ENCODE data around the gene RUNX1.

The RUNX1 gene

DNA sequence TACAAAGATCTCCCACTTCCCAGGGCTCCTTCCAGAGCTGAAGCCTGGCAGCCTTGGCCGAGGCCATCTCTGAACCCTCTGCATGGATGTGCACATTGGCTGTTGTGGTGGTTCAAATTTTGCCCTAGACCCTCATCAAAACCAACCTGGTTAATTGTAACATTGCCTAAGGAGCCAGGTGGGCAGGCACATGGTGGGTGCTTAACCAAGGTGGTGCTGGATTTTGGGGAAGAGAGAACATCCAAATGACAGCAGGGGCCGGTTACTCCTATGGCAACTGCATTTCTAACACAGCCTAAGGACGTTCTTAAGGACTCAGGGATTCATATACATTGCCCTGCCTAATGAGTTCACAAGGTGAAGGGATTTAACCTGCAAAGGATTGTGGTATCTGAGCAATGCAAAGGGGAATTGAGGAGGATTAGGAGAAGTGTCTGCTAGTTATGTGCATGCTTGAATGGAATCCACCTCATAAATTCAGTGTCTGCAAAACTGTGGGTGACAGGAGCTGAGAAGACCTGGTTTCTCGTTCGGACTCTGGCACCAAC is 10.3 kb downstream of the RUNX1 start:
- peaks cover 69% of the 10 kb centered on the region for H3K36me3 Mint-ChIP-seq
- peaks cover 95% of the 10 kb centered on the region for H3K4me1 Mint-ChIP-seq
- no peaks in the 10 kb centered on the region for H3K27me3 Mint-ChIP-seq
- CTCF ChIA-PET = interaction anchor here (1.0 to 1.2 kb wide), 2 partner anchors 12 to 152 kb away, joined by 3 to 4 read pairs; no protein-coding TSS in a partner anchor
- peak overlapping the region; percentile 93 for H3K27ac Mint-ChIP-seq
- H3K9me3 Mint-ChIP-seq = no peaks in the 10 kb centered on the region
- DNase-seq = no peak
- peak overlapping the region; percentile 25 for H3K4me3 Mint-ChIP-seq

DNA sequence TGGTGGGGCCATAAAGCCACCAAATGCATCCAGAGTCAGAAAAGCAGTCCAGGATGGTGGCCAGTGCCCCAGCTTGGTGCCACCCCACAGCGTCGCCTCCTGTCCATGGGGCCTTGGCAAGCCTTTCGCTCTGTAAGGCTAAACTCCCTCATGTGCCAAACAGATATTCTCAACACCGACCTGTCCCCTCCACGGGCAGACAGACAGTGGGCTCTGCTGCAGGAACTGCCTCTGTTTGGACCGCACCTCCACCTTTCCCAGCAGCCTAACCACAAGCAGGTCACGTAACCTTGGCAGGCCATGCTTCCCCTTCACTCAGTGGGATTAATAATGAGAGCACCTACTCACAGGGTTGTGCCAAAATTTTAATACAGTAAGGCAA is 11.7 kb downstream of the RUNX1 start:
- Mint-ChIP-seq H3K36me3 (peaks cover 69% of the 10 kb centered on the region), H3K27ac (peak overlapping the region; percentile 93), H3K4me1 (peaks cover 95% of the 10 kb centered on the region), H3K9me3 (peaks cover 4% of the 10 kb centered on the region), H3K27me3 (no peaks in the 10 kb centered on the region), H3K4me3 (peak overlapping the region; percentile 35)
- CTCF ChIA-PET = interaction anchor here (1.1 to 1.3 kb wide), 2 partner anchors 9 kb away, joined by 4 to 5 read pairs; no protein-coding TSS in a partner anchor
- no peak for DNase-seq

DNA sequence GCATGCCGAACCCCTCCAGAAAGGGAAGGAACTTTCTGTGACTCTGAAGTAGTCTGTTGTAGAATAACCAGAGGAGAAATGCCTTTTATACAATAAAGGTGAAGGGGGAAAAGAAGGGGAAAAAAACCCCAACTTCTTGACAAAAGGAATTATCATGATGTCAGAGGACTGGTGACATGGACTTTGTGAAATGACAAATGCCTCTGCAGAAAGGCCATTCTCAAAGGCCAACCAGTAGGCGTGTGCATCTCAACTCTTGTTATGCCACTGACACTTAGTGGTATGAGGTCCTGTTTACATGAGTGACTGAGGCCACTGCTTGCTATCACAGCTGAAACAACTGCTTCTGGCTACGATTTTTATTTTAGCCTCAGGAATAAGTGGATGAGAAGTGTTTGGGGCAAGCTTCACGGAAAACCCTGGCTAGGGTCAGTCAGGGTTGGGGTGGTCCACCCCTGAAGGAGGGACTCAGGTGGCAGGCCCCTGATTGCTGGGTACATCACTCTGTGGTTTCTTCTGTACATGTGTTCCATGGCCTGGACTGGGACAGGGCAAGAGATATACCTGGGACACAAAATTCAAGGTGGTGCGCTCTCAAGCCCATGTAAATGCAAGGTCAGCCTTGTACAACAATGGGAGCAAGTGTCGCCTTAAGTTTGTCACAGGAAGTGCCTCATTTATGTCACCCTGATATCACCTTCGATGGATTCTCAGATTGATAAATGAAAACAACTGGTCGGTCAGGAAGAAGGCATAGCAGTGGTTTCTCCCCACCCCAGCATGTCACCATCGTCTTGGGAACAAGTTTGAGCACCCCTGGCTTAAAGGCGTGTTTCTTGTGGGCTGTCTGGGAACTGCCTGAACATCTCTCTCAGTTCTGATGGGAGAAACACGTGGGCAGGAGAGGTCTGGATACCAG is 12.4 kb downstream of the RUNX1 start:
- DNase-seq = no peak
- peaks cover 93% of the 10 kb centered on the region for H3K4me1 Mint-ChIP-seq
- H3K27me3 Mint-ChIP-seq = no peaks in the 10 kb centered on the region
- no peak overlapping the region for H3K4me3 Mint-ChIP-seq
- H3K9me3 Mint-ChIP-seq = peaks cover 4% of the 10 kb centered on the region
- H3K27ac Mint-ChIP-seq = peak overlapping the region; percentile 93
- peaks cover 71% of the 10 kb centered on the region for H3K36me3 Mint-ChIP-seq
- CTCF ChIA-PET = interaction anchor here (1.1 to 1.3 kb wide), 2 partner anchors 8 to 10 kb away, joined by 4 to 5 read pairs; no protein-coding TSS in a partner anchor

DNA sequence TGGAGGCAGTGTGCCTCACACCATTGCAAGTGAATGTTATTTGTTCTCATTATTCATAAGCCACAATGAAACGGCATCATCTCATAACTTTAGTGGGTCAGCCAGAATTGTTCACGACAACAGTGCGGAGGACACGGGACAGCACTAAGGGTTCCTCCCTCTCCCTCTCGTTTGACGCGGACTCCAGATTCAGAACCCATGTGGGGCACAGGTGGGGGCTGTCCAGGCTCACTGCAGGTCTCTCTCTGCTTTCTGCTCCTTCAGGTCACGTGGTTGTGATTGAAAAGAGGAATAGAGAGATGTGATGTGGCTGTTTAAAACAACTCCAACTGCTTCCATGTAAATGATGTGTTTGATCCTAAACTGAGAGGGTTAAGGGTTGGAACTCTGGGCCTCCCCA is 13.5 kb downstream of the RUNX1 start:
- Mint-ChIP-seq H3K4me3 (no peak overlapping the region), H3K4me1 (peaks cover 92% of the 10 kb centered on the region), H3K27ac (peak overlapping the region; percentile 49), H3K36me3 (peaks cover 65% of the 10 kb centered on the region), H3K27me3 (no peaks in the 10 kb centered on the region), H3K9me3 (peaks cover 4% of the 10 kb centered on the region)
- CTCF ChIA-PET = no interaction called here
- DNase-seq = no peak

DNA sequence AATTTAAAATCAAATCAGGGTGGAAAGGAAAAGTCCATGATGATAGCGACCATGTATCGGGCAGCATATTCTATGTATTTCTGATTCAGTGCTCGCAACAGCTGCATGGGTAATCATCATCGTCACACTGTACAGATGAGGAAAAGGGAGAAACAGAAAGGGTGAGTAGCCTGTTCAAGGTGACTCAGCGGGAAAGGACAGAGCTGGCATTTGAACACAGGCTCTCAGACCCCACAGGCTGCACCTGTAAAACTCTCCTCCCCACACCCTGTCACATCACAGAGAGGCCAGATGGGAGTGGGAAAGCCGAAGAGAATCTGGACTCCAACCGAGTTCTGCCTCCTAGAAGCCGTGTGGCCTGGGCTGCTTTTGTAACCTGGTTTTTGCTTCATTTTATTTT is 14.0 kb downstream of the RUNX1 start:
- no peak for DNase-seq
- H3K9me3 Mint-ChIP-seq = peaks cover 4% of the 10 kb centered on the region
- no peak overlapping the region for H3K27ac Mint-ChIP-seq
- H3K4me1 Mint-ChIP-seq = peaks cover 93% of the 10 kb centered on the region
- H3K27me3 Mint-ChIP-seq = no peaks in the 10 kb centered on the region
- no peak overlapping the region for H3K4me3 Mint-ChIP-seq
- H3K36me3 Mint-ChIP-seq = peaks cover 68% of the 10 kb centered on the region
- CTCF ChIA-PET = no interaction called here

GRCh38 chr21:35034203-35034926 is 14.7 kb downstream of the RUNX1 start:
- peaks cover 68% of the 10 kb centered on the region for H3K36me3 Mint-ChIP-seq
- H3K9me3 Mint-ChIP-seq = peaks cover 4% of the 10 kb centered on the region
- H3K4me3 Mint-ChIP-seq = no peak overlapping the region
- peaks cover 93% of the 10 kb centered on the region for H3K4me1 Mint-ChIP-seq
- DNase-seq = no peak
- H3K27me3 Mint-ChIP-seq = no peaks in the 10 kb centered on the region
- no peak overlapping the region for H3K27ac Mint-ChIP-seq
- CTCF ChIA-PET = no interaction called here

DNA sequence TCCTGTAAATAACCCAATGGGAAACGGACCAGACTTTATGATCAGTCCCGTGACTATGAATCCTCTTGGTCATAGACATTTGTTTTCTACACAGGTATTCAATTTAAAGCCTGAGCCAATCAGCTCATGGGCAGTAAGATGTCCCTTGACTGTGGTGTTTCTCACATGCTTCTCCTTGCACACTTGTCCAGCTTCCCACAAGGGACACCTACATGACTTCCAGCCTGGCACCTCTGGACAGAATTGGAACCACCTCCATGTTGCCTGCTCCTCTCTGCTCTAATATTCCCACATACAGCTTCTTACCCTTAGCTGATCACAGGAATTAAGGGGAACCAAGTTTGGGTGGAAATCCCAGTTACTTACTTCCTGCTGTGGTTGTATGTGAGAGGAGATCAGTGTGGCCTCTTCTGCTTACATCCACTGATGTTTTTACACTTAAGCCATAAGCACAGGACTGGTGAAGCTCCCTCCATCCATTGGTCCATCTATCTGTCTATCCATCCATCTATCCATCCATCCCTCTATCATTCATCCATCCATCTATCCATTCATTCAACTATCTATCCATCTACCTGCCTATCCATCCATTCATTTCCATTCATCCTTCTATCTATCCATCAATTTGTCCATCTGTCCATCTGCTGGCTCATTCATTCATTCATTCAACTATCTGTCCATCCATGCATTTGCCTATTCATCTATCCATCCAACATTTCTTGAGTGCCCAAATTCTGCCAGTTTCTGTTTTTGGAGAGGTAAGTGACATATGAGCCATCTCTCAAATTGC is 16.4 kb downstream of the RUNX1 start:
- H3K4me1 Mint-ChIP-seq = peaks cover 94% of the 10 kb centered on the region
- H3K27me3 Mint-ChIP-seq = no peaks in the 10 kb centered on the region
- CTCF ChIA-PET = interaction anchor here (0.9 to 1.5 kb wide), 3 partner anchors 8 to 16 kb away, joined by 3 to 4 read pairs (median 3); no protein-coding TSS in a partner anchor
- no peak overlapping the region for H3K27ac Mint-ChIP-seq
- peaks cover 70% of the 10 kb centered on the region for H3K36me3 Mint-ChIP-seq
- no peak overlapping the region for H3K4me3 Mint-ChIP-seq
- H3K9me3 Mint-ChIP-seq = peaks cover 4% of the 10 kb centered on the region
- DNase-seq = no peak

DNA sequence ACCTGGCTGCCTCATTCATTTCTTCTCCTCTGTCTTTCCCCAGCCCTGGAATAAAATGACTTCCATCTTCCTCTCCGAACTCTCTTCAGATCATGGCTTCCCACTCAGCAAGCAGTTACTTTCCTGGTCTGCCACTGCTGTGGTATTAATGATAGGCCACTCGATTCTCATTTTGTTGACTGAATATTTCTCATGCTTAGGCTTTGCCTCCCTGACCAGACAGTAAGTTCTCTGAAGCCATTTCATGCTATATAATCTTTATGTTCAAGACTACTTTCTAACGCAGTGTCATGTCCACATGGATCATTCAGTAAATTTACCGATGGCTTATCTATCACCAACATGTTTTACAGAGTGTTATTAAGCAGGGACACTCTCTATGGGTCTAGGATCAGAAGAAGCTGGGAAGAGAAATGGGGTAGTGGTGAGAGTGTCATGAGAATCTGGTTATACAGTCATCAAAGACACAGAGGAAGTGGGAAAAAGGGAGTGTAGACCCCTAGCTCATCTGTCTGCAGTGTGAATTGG is 20.6 kb downstream of the RUNX1 start:
- Mint-ChIP-seq H3K36me3 (peaks cover 58% of the 10 kb centered on the region), H3K9me3 (peaks cover 4% of the 10 kb centered on the region), H3K27me3 (no peaks in the 10 kb centered on the region), H3K27ac (peak overlapping the region; percentile 99), H3K4me3 (peak overlapping the region; percentile 74), H3K4me1 (peaks cover 93% of the 10 kb centered on the region)
- CTCF ChIA-PET = interaction anchor here (0.9 to 2.6 kb wide), 6 partner anchors 9 to 95 kb away, joined by 3 to 10 read pairs (median 5); no protein-coding TSS in a partner anchor
- DNase-seq = no peak

DNA sequence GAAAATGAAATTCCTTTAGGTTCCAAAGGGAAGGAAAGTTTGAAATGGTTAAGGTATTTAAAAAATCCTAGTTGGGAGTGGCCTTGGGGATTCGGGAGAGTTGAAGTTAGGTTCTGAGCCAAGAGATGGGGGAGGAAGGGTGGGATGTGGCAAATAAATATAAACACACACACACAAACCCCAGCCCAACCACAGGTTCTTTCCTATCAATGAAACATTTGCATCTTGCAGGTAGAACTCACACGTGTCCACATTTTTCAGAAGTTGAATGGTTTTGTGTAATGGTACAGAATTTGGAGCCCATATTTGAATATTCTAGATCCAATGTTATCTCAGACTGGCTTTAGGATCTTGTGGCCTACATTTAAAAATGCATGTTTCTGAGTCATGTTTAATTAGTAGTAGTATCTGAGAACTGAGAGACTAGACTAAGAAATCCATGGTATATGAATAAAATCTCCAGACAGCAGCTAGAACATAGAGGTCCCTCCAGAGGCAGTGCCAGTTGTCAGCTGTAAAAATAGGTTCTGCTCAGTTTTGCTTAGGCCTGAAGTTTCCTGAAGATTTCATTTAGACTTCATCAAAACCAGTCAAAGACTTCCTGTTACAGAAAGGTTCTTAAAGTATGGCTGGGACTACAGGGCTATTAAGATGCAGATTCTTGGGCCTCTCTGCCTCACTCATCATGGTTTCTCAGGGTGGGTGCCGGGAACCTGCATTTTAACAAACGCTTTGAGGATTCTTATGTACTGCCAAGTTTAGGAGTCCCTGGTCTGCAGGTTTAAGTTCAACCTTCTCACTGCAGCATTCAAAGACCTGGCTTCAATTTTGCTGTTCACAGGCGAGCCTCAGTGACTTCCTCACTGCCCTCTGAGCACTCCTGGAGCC is 21.3 kb downstream of the RUNX1 start:
- H3K36me3 Mint-ChIP-seq = peaks cover 55% of the 10 kb centered on the region
- peak overlapping the region; percentile 74 for H3K4me3 Mint-ChIP-seq
- H3K4me1 Mint-ChIP-seq = peaks cover 93% of the 10 kb centered on the region
- H3K27ac Mint-ChIP-seq = peak overlapping the region; percentile 99
- CTCF ChIA-PET = interaction anchor here (1.2 to 2.6 kb wide), 7 partner anchors 10 to 94 kb away, joined by 3 to 14 read pairs (median 5); no protein-coding TSS in a partner anchor
- no peaks in the 10 kb centered on the region for H3K27me3 Mint-ChIP-seq
- peaks cover 1% of the 10 kb centered on the region for H3K9me3 Mint-ChIP-seq
- peak; percentile 53 for DNase-seq

- Mint-ChIP-seq H3K27ac (peak overlapping the region; percentile 99), H3K4me1 (peaks cover 93% of the 10 kb centered on the region), H3K36me3 (peaks cover 53% of the 10 kb centered on the region), H3K4me3 (peak overlapping the region; percentile 74), H3K9me3 (no peaks in the 10 kb centered on the region), H3K27me3 (no peaks in the 10 kb centered on the region)
- CTCF ChIA-PET = interaction anchor here (0.5 to 2.6 kb wide), 13 partner anchors 11 to 227 kb away, joined by 3 to 14 read pairs (median 5); no protein-coding TSS in a partner anchor
- peak; percentile 90 for DNase-seq
Observed at GRCh38 chr21:35026617-35027562, 22.2 kb downstream of the RUNX1 start.

GRCh38 chr21:35026153-35026500 is 23.0 kb downstream of the RUNX1 start:
- peaks cover 55% of the 10 kb centered on the region for H3K36me3 Mint-ChIP-seq
- H3K27ac Mint-ChIP-seq = peak overlapping the region; percentile 99
- no peaks in the 10 kb centered on the region for H3K27me3 Mint-ChIP-seq
- peak overlapping the region; percentile 74 for H3K4me3 Mint-ChIP-seq
- CTCF ChIA-PET = interaction anchor here (0.5 to 2.6 kb wide), 13 partner anchors 12 to 226 kb away, joined by 3 to 14 read pairs (median 4); no protein-coding TSS in a partner anchor
- peaks cover 95% of the 10 kb centered on the region for H3K4me1 Mint-ChIP-seq
- no peak for DNase-seq
- H3K9me3 Mint-ChIP-seq = no peaks in the 10 kb centered on the region

All from activated naive CD4-positive, alpha-beta T cell treated with anti-CD3 and anti-CD28 coated beads, Interleukin-2, amount 10 ng/mL, durations not matched to agents 7 days and 5 days (primary cell).